ENCODE results near the gene HLA-G.
"Not testable (repeated sequence)": the region's sequence is repeated elsewhere in the genome, so short reads cannot be mapped to it uniquely, and the experiment has no call there.

Gene HLA-G

DNA sequence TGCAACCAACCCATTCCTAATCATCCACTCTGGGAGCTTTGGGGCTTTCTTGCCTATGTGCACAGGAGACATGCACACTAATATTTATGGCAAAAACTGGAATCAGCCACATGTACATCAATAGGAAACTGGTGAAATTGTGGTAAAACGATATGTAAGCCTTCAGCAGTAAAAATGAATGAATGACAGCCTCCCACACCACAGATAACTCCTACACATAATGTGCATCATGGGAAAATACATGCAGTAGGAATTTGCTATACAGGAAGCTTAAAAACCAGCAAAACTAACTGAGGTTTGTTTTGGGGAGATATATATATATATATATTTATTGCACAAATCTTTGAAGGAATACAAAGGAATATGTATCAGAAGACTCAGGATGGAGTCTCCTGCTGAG is 47.6 kb downstream of the HLA-G start:
- DNase-seq, result no peak

DNA sequence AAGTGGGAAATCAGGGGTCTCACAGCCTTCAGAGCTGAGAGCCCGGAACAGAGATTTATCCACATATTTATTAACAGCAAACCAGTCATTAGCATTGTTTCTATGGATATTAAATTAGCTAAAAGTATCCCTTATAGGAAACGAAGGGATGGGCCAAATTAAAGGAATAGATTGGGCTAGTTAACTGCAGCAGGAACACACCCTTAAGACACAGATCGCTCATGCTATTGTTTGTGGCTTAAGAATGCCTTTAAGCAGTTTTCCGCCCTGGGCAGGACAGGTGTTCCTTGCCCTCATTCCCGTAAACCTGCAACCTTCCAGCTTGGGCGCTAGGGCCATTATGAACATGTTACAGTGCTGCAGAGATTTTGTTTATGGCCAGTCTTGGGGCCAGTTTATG is 48.1 kb downstream of the HLA-G start:
- DNase-seq, result not testable (repeated sequence)

All from inflammatory macrophage (primary cell).